NCI-H146 treated with DMSO at 0.1 percent for 48 hours (cell line): ENCODE data around the gene EPB41L4B.
"Not testable (repeated sequence)": the region's sequence is repeated elsewhere in the genome, so short reads cannot be mapped to it uniquely, and the experiment has no call there.

Experiments used
- DNase-seq: peaks from one replicate; lab custom pipeline; 2025; ENCODE audit not compliant: unreplicated experiment; lab: John Stamatoyannopoulos, UW

EPB41L4B gene

GRCh38 chr9:109301012-109301411 is 19.8 kb downstream of the EPB41L4B start:
- no peak for DNase-seq

- no peak for DNase-seq
These were observed 21.0 kb downstream of the EPB41L4B start for GRCh38 chr9:109299891-109300290.

- DNase-seq, result no peak
These were observed 23.0 kb downstream of the EPB41L4B start for GRCh38 chr9:109297899-109298298.

DNA sequence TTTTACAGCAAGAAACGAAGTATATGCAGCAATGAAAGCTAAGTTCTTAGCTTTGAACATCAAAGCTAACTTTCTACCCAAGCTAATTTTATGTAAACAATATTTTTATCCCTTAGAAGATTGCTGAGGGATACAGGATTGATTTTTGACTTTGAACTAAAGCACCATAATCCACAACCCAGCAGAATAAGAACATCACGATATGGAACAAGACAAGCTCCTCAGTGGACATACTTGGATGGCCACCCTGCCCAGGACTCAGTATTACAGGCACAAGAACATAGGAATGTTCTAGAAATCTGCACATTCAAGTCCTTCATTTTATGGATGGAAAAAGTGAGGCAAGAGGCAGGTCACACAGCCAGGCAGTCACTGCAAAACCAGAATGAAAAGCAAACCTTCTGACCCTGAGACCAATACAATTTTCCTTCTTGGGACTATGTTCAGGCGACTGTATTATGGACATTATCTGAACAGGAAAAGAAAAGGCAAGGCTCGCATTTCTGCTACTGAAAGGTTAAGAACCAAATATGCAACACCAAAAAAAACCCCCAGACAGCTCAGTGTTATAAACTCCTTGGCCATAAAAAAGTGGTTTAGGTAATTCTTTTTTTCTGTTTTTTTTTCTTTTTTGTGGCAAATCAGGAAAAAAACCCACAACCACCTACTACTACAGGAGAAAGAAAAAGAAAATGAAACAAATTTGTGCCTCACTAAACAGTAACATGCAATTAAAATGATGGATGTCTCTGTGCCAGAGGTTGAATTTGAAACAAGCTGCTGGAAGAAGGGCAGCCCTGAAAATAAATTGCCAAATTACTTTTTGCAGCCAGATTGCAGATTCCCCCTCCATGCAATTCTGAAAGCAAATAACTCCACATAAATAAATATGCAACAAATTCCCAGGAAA is 25.4 kb downstream of the EPB41L4B start:
- DNase-seq, result no peak

- no peak for DNase-seq
These were observed 30.5 kb downstream of the EPB41L4B start for GRCh38 chr9:109290385-109290784.

DNA sequence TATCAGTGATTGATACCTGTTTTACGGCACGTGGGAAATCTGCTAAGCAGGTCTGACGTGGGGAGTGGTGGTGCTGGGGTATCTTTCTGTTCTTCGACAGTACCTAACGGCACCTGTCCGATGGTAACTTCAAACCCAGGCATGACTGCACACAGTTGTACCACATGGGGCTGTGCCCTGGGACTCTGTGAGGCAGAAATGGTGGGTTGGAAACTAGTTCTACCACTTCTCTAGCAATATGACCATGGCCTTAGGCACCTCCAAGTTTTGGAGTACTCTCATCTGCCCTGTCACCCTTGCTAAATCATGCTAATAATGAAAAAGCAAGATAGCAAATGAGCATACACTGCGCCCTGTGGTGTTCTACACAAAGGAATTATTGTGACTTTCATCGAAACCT is 30.9 kb downstream of the EPB41L4B start:
- no peak for DNase-seq

DNA sequence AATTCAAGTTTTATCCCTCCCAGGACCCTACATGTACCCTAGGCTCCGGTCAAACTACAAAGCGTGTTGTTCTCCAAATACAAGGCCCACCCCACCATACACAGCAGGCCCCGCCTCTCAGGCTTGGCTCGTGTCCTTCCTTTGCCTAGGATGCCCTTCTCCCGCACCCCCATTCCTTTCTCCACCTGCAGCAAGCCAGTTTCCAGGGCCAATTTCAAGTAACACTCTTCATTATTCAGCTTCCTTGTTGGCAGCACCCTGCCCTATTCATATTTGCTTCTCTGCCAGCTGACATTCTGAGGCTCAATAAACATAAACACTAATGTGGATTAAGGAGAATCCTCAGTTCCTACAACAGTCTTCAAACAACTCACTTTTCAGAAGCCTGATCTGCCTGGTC is 31.7 kb downstream of the EPB41L4B start:
- no peak for DNase-seq

- no peak for DNase-seq
These were observed 33.9 kb downstream of the EPB41L4B start for GRCh38 chr9:109286981-109287380.

DNA sequence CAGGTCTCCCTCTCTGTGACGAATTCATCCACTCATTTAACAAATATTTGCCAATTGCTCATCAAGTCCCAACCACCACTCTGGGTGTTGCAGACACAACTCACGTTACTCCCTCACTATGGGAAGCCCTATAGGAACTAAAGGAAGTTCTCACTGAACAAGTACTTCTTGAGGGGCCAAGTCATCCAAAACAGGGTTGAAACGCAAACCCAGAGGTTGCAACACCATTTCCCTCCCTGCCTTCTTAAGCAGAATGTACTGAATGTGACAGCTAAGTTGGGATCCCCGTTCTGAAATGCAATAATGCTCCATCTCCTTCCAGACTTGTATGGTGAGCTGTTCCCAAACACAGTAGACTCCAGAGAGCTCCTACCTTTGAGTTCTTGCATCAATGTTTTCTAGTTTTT is 34.3 kb downstream of the EPB41L4B start:
- DNase-seq, result no peak

DNA sequence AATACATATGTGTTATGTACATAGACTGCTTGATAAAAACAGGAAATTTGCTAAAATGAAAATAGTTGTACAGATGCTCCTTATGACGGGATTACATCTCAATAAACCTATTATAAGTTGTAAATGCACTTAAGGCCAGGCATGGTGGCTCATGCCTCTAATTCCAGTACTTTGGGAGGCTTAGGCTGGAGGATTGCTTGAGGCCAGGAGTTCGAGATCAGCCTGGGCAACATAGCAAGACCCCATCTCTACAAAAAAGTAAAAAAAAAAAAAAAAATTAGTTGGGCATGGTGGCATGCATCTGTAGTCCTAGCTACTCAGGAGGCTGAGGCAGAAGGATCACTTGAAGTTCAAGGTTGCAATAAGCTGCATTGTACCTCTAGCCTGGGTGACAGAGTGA is 37.2 kb downstream of the EPB41L4B start:
- not testable (repeated sequence) for DNase-seq

DNA sequence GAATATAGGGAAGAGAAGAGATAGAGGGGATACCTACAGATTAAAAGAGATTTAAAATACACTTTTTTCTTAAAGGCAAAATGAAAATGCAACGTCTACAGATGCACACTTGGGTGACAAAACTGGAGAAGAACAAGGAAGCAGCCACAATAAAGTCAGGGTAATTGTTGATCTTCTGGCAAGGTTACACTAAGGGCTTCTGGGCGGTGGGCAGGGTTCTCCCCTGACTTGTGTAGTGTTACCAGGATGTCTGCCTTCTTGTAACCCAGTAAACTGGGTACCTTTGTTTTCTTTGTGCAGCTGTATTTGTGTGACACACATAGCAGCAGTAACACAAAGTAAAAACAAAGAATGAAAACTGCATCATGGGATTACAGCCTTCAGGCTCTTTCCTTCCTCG is 37.8 kb downstream of the EPB41L4B start:
- DNase-seq, result no peak

- no peak for DNase-seq
These were observed 38.6 kb downstream of the EPB41L4B start for GRCh38 chr9:109282302-109282701.

GRCh38 chr9:109281518-109281917 is 39.3 kb downstream of the EPB41L4B start:
- no peak for DNase-seq

GRCh38 chr9:109278848-109279247 is 42.0 kb downstream of the EPB41L4B start:
- DNase-seq, result no peak

GRCh38 chr9:109278216-109278615 is 42.6 kb downstream of the EPB41L4B start:
- DNase-seq, result no peak

DNA sequence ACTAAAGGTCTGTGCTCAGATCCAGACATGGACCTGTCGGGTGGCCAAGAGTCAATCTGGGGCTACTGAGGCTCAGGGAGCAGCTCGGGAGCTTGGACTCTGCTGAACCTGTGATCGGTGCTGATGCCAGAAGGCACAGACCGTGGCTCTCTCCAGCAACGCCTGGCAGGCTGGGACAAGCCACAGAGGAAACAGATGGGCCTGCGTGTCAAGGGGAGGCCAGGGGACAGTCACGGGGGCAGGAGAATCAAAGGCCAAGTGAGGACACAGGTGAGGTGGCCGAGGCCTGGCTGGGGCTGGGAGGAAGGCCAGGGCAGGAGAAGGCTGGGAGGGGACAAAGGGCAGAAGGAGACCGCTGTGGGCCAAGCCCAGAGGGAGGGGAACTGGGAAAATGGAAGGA is 43.4 kb downstream of the EPB41L4B start:
- DNase-seq, result no peak

GRCh38 chr9:109276469-109277440 is 44.1 kb downstream of the EPB41L4B start:
- DNase-seq, result no peak

- DNase-seq, result no peak
These were observed 45.8 kb downstream of the EPB41L4B start for GRCh38 chr9:109274884-109275730.

DNA sequence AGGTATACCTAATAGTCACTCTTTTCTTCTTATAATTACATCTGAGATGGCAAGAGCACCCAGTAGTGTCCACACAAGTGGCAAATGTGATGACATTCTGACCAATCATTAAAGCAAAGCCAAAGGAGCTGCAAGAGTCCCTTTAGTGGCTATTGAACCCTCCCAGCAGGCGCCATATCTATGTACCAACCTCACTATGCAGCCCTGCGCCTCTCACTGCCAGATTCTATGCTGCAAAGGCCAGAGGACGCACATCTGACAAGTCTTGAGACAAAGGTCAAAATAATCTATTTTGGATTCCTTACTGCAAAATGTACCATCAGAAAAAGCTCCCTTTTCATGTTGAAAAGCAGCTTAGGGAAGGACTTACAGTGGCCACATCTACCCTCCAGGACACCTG is 47.0 kb downstream of the EPB41L4B start:
- no peak for DNase-seq

GRCh38 chr9:109272745-109273144 is 48.1 kb downstream of the EPB41L4B start:
- DNase-seq, result no peak

DNA sequence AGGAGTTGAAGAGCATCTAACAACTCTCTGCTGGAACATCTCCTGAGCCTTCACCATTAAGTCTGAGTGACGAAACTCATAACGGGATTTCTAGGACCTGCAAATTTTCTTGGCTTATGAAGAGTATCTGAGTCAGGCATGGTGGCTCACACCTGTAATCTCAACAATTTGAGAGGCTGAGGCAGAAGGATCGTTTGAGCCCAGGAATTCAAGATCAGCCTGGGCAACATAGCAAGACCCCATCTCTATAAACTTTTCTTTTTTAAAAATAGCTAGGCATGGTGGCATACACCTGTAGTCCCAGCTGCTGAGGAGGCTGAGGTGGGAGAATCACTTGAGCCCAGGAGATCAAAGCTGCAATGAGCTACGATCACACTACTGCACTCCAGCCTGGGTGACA is 48.8 kb downstream of the EPB41L4B start:
- DNase-seq, result no peak
